Activated CD4-positive, CD25-positive, alpha-beta regulatory T cell treated with anti-CD3 and anti-CD28 coated beads, Interleukin-2, amount 50 U/mL, for 72 hours (primary cell): ENCODE measurements around the gene WDR7.

Experiments
- DNase-seq: peaks from one replicate; pipeline ENCODE4 v3.0.0; 2021

Gene WDR7

DNA sequence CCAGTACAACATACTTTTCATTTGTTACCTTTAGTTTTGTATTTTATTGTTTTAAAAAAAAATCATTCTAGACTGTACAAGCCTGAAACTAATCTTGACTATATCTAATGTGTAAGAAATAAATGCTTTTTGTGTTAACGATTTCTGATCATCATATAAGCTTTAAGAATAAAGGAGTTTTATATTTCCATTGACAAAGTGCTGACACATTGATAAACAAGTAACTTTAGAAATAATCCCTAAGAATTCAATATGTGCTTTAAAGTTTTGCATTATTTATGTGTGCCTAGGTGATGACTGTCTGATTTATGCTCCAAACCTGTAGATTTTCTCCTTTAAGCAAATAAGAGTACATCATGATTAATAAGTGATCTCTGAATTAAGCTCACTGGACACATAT lies 248.5 kb downstream of the WDR7 start:
- DNase-seq: no peak

DNA sequence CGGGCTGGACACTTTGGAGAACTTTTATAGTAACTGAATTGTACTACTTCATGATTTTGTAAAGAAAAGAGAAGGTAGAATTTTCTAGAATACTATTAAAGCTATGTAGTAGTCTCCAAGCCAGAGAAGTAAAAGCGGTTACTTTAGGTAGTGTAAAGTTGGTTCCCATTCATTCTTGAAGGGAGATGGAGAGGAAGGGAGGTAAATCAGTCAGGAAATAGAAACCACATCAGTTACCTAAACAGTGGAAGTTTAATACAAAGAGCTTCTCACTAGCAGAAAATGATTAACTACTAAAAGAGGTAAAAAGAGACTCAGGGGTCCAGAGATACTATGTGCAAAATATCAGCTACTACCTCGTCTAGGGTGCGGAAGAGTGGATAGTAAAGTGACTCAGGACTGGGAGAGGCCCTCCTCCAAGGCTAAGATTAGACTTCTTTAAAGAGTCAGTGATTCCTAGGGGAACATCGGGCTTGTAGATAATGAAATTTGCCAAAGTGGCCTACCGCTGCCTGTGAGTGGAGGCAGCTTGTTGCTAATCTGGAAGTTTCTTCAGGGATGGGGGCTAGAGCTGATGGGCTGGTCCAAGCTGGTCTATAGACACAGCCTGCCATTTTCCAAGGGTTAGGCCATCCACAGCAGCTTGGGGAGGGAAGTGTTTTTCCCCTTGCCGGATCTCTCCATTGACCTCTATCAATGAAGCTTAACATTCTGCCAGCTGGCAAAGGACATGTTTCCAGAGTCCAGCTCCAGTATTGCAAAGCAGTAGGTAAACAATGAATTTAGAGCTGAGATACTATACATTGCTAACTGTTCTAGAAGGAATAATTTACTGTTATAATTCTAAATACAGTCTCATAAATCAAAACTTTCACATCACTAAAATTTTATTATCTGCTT lies 249.3 kb downstream of the WDR7 start:
- DNase-seq: no peak

DNA sequence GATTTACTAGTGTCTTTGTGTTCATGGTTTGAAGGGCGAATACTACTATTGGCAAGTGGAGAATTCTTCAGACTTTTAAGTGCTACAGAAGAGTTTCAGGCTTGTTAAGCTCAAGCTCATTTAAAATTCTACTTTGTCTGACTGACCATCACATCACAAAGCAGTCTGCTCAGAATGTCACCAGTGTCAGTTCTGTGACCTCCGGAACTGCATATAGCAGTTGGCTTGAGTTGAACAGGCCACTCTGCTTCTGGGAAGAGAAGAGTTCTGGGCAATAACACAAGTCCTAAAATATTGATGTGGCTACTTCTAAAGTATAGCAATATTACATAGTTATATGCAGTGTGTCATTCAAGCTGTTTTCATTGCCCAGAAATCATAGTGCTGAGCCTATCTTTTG lies 250.8 kb downstream of the WDR7 start:
- DNase-seq: no peak

DNA sequence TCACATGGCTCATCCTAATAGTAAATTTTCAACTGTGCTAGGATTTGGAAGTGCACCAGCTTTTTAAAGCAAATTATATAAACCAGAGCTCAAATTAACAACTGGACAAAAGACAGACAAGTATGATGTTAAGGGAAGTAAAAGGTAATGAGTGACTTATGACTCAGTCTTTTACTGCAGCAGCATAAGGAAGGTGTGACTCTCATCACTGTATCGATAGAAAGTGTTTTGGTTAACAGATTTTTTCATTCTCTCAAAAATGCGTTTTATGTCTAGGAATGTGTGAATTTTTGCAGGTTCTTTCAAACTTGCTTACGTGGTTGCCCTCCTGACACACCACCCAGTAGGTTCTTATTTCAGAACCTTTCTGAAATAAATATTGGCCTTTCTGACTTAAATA lies 251.5 kb downstream of the WDR7 start:
- no peak for DNase-seq

DNA sequence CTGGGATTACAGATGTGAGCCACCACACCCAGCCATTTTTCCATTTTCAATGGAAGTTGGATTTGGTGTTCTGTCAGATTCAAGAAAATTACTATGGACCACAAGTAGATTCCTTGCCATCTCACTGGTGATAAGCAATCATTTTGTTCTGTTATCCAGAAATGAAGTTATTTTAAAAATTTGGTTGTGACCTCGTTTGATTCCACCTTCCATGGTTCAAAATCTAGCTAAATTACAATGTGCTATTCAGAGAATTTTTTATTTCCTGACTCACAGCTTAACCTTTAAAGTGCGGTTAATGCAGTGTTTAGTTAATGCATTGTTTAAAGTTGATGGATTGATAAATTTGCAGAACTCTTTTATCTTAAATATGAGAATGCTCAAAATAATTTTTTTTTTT lies 252.5 kb downstream of the WDR7 start:
- DNase-seq: no peak

DNA sequence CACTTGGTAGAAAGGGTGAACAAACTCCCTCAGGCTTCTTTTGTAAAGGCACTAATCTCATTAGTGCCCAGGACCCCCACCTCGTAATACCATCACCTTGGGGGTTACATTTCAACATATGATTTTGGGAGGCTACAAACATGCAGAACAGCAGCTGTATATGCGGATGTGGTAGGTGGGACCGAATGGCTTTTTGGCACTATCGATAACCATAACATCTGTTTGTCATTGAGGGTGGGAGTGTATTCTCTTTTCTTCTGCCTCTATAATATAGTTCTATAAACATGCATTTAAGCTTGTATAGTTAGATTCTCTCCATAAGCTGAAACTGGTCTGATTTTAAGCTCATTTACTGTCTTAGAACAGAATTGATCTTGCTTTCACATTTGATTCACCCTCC lies 256.6 kb downstream of the WDR7 start:
- no peak for DNase-seq

DNA sequence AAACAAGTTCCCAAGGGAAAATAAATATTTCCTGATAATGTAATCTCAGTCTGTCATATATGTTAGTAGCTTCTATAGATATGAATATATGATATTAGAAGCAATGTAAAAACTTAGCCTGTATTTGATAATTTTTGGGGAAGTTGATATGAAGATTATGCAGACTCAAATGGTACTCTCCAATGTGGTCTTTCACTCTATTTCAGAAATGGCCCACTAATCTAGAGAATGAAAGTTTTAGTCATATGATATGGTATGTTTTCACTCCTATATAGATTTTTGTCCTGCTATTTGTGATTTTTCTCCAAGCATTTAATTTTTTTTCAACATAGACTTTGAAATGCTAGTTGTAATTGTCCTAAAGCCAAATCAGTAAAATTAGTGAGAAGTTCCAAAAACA lies 259.1 kb downstream of the WDR7 start:
- no peak for DNase-seq

DNA sequence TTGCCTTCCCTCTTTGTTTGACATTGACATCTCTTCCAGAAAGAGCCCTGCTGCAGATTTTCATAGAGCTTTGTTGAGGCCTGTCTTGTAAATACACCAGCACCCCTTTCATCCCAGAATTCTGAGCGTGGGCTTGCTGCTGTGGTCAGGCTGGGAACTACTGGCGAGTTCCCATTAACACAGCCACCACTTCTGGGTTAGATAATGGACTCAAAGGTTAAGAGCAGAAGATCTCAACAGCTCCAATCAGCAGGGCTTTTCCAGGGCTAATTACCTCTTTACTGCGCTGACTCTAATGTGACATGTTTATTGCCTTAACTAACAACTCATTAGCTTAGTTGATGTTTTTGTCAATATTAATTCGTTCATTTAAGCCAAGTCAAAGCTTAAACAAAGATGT lies 259.8 kb downstream of the WDR7 start:
- DNase-seq: no peak

DNA sequence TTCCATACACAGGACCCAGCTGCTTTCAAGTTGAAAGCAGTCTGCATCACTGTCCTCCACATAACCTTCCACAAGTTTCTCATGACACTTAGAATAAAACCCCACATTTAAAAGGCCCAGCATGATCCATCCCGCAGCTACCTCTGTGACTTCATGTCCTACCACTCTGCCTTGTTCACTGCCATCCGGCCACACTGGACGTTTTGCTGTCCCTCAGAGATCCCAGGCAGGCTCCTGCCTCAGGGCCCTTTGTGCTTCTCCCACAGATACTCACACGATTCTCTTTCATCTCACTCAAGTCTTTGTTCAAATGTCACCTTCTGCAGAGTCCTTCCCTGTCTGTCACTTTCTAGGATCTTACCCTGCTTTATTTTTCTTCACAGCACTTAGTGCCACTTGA lies 262.8 kb downstream of the WDR7 start:
- DNase-seq: no peak

DNA sequence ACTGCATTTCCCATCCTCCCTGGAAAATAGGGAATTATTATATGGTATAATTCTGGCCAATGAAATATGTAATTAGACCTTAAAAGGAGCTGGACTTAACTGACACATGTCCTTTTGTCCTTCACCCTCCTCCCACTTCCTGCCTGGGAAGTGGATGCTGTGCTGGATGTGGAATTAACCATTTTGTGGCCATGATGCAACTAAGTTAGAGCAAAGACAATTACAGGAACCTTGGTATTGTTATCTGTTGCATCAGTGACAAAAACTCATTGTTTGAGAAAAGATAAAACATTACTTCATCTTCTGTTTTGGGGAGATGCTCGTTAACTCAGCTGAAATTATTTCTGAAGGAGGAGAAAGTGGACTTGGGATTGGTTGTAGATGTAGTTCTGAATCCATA lies 268.0 kb downstream of the WDR7 start:
- DNase-seq: no peak

DNA sequence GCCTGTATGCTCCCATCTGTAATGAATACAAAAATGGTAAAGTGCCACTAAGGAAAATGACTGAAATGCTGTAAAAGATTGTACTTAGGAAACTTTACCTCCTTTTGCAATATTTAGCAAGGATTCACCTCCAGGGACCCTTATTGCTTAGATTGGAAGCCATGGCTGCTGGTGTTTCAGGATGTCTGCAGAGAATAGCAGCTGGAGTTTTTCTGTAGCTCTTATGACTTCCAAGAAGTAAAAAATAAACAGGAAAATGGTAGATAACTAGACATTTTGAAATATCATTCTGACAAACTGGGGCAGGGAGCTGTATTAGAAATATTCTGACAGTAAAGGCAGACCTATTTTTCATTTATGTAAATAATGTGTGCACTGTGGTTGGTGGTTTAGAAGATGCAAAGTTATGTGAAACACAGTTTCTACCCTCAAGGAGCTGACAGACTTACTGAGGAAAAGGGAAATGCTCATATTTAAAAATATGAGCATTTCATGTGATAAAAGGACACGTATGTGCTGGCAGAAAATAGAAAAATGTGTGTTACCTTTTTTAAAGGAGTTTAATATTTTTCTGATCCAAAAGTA lies 270.8 kb downstream of the WDR7 start:
- no peak for DNase-seq

DNA sequence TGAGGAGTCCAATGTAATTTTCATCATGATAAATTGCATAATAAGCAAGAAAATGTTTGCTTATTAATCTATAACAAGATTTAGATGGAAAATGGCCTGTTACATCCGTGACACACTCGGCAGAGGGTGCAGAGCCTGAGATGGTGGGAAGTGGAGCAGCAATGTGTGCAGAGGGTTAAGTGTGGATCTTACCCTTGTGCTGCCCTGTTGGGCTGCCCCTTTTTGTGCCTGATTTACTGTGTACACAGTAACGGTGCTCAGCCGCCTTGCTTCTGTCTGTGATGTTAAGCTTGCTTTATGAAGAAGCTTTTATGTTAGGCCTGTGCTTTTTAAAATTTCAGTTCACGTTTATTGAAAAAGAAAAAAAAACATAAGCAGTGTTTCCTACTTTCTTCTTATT lies 275.6 kb downstream of the WDR7 start:
- no peak for DNase-seq

DNA sequence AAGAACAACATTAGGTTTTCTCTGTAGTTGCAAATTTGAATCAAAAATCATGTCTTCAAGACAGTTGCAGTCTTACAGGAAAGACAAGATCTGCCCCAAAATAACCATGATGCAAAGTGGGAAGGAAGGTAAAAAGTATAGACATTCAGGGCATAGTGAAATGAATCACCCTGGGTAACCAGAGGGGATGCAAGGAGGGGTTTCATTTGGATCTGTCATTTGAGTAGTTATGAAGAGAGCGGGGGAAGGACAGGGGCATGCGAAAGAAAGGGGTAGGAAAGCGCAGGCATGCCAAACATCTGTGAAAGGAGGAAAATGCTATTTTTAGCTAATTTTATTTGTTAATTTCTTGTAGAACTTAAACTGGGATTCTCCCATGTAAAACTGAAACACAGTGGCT lies 276.6 kb downstream of the WDR7 start:
- DNase-seq: no peak

DNA sequence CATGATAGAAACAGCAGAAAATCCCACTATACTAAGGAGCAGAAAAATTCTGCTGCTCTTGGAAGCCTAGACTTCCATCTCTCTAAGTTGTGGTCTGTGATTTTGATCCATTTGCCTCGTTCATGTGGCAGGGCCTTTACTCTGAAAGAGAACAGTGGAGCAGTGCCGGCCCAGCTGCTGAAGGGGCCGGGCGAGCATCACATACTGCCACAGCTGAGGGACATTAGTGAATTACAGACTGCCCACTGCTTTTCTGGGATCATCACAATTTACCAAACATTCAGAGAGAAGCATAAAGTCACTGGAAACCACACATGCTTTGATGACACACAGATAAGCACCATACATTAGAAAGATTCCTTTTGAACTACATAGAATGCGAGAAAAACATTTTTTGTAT lies 278.7 kb downstream of the WDR7 start:
- DNase-seq: no peak

DNA sequence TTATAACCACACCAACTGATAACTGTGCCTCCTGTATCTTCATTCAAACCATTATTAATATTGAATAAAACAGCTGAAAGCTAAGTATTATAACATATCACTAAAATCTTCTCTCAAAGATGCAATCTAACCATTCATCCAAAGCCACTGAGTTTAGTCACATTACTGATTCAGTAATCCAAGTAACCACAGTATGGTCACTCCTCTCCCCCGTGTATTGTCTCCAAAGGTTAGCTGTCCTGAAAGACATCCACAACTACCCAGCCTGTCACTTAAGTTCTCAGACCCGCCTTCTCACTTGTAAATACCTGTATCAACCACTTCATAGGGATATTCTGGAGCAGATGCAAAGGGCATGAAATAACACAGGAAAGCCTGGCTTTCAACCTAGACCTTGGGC lies 282.3 kb downstream of the WDR7 start:
- DNase-seq: no peak

DNA sequence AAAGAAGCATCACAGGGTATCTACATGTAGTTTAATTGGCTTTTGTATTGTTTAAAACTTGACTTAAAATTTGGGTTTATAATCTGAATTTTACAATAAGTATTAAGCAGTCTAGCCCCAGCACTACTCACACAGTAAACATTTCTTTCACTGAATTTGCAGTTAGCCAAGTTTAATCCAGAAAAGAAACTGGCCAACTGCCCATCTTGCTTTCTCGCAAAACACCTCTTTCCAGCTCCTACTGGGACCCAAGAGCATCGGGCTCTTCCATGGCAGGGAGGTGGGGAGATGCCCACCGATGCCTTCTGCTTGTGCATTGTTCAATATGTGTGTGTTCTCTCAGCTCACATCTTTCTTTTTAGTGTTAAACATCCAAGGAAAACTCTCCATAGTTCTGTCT lies 283.0 kb downstream of the WDR7 start:
- no peak for DNase-seq

DNA sequence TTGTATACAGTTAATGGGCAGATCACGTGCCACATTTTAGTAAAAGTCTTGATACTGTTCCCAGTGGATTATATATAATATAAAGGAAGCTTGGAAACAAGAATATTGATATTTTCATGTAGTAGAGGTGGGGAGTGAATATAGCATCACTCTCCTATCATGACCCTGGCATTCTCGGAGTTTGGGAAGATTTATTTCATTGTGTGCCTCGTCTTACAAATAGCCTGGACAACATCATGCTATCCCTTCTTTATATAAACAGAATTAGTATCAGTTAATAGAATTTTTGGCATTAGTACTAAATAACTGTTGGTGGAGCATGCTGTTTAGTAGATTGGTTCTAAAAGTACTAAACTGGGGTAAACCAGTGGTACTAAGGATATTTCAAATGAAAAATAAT lies 283.7 kb downstream of the WDR7 start:
- DNase-seq: no peak

DNA sequence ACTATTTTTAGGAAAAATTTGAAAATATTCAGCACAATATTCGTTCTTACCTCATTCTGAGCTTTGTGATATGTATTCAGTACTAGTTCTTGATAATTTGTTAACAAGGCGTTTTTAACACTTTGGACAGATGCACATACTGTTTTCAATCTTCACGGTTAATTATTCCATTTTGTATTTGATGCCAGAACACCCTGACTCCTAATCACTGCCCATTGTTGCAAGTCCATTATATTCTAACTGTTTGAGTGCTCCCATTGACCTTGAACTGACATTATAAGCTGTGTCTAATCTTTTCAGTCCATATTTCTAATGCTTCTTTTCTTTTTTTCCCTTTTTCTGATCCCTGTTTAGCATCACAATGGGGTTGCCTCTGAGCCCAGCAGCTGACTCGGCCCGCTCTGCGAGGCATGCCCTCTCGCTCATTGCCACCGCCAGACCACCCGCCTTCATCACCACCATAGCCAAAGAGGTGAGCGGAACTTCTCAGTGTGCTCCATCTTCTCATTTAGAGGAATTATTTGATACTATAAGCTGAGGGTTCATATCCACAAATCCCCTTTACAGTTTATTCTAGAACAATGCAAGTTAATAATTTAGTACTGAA lies 284.4 kb downstream of the WDR7 start:
- no peak for DNase-seq

DNA sequence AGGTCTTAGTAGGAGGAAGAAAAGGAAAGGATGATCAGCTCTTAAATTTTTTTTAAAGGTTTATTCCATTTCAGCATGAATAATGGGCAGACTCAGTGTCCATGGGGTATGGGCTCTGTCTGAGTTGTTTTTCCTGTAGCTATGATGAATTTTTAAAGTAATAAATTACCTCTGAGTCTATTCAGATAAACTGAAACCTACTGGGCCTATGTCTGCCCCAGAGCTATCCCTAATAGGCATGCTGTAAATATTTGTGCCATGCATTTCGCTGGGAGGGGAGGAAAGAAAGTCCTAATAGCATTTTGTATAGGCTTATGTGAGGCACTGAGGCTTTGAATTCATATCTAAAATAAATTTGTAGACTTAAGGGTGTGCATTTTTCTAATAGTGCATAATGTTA lies 285.3 kb downstream of the WDR7 start:
- DNase-seq: no peak

DNA sequence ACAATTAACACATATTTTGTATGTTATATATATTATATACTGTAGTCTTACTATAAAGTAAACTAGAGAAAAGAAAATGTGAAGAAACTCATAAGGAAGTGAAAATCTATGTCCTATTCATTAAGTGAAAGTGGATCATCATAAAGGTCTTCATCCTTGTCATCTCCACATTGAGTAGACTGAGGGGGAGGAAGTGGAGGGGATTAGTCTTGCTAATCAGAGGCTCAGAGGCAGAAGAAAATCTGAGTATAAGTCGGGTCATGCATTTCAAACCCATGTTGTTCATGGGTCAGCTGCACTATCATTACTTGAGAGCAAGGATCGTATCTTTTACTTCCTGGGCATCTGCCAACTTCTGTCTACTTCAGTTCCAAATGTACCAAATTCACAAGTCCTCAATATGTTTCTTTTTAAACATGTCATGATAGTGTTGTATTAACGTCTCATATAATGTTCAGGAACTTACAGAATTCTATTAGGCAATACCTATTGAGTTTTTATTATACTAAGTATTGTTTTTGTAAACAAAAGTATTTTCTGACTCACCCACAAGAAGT lies 286.8 kb downstream of the WDR7 start:
- no peak for DNase-seq

DNA sequence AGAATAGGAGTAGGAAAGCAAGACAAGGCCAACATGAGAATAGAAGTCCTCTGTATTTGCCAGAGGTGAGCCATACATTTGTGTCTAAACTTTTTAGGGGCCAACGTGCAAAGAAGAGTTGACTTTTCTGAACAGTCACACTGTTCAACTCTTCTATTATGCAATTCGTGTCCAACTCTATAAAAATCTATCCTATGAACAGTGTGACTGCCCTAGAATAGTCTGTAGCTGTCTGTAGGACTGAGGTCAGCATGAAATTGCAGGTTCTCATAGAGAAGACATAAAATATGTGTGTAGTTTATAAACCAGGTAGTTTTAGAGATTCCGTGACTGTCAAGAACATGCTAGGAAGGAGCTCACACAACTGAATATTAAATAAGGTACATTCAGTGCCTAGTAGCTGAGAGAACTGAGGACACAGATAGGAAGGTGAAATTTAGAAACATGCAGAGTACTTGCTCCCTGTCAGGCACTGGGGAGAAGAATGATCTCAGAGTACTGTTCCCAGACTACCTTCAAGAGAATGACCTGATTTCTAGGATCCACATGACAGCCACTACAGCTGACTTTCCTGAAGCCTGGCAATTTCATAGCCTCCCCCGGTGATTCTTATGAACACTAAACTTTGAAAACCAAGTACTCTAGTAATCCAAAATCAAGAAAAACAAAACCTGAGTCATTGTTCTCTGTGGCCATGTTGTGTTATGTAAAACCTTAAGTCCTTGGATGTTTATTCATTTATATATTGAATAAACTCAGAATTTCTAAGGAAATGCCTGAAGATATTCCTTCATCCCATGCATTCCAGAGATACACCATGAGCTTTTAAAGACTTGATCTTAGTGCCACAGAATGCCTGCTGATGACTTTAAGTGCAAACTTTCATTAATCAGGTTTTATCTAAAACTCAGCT lies 294.3 kb downstream of the WDR7 start:
- DNase-seq: no peak

DNA sequence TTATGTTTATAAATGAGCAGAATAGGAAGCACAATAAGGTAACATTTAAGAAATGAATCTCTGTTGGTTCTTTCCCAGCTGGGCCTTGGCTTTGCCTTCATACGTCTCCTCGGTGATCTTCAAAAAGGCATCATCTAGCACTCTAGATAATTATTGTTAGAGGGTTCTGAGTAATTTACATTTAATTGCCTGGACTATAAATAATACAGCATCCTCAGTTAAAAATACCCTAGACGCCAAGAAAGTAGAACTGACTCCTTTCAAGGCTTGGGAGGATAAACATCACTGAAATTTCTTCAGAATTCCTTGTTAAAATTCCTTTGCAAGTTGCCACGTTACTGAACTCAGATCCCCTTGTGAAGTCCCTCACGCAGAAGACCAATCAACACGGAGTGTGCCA lies 296.1 kb downstream of the WDR7 start:
- no peak for DNase-seq

DNA sequence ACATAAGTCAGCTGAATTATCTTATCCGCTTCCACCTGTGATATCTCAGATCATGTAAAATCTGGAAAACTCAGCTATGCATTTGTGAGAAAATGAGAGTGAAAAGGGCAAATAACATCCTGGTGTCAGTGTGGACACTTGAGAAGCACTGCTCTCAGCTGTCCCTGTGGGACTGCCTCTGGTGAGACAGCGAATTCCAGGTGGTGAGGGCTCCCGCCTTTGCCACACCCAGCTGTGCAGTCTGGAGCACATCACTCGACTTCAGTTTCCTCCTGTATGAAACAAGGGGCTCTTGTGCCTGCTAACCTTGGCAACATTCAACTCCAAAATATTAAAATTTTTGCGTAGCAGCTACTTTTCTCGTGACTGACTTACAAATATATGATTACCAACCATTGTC lies 300.9 kb downstream of the WDR7 start:
- DNase-seq: no peak
